ENCODE results near the gene WSCD2.

The WSCD2 gene

DNA sequence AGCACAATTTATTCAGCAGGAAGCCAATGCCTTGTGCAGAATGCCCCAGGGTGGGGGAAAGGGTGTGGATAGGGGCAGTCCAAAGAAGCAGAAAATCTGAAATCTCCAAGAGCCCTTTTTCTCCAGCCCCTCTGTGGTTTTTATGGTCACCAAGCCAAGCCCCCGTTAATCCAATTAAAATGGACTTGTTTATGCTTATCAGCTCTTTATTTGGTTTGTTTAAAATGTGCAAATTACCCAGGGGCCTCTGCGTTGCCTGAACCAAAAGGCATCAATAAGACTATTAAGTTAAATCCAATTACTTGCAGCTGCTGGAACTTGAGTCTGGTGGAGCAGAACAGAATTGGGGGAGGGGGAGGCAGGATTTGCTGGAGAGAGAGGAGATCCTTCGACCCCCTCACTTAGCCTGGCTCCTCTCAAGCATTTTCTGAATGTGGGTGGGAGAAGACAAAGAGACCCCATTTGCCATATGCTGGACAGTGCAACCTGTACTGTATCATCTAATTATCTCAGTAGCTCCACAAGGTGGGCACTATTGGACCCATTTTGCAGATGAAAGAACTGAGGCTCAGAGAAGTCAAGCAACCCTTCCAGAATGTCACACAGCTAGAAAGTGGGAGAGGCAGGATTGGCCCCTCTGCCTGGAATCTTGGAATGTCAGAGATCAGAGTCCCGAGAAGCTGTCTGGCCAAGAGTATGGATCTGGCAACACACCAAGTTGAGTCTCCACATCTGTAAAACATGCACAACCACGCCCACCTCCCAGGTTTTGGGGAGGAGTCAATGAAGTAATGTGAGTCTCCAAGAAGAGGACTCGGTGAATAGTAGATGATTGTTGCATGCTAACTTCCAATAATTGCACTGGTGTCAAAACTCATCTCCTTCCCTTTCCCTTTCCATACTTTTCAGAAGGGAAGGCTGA is 143.1 kb downstream of the WSCD2 start:
- no peak for DNase-seq

DNA sequence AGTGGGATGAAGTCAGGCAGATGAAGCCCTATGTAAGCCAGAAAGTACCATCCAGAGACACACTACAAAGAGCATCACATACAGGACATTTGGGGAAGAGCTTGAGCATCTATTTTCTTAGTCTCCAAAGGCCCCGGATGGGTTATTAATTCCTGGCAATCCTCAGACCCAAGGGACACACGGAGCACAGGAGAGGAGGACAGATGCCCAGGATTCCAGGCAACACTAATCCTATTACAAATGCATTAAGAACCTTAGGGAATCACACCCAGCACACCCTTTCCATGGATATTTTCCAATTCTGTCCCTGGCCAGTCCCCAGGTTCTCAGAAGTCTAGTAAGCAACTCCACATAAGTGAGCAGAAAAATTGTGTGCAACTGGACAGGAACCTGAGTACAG is 144.1 kb downstream of the WSCD2 start:
- DNase-seq, result no peak

DNA sequence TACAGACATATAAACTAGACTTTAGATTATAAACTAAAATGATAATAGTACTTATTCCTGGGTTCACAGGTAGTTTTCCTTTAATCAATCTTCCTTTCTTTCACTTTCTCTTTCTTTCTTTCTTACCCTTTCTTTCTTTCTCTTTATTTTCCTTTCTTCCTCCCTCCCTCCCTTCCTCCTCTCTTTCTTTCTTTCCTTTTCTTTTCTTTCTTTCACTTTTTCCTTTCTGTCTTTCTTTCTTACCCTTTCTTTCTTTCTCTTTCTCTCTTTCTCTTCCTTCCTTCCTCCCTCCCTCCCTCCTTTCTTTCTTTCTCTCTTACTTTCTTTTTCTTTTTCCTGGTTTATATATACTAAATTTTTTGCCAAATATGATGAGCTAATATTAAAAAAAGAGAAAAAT is 148.5 kb downstream of the WSCD2 start:
- DNase-seq, result no peak

DNA sequence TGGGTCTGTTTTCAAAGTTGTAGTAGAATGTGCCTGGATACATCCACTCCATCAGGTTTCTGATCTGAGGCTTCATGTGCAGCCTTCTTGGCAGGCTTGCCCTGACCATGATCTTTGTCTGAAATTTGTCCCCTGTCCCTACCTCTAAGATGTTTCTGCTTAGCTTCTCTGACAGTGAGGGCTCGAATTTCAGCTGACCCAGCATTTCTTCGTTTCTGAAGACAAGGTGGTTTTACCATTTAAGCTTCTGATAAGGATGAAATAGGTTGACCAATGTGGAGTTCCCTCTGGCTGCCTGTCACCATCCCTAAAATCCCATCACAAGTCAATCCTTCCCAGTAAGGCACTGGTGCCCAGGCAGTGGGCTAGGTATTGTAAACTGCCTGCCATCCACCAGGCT is 153.1 kb downstream of the WSCD2 start:
- DNase-seq, result no peak

DNA sequence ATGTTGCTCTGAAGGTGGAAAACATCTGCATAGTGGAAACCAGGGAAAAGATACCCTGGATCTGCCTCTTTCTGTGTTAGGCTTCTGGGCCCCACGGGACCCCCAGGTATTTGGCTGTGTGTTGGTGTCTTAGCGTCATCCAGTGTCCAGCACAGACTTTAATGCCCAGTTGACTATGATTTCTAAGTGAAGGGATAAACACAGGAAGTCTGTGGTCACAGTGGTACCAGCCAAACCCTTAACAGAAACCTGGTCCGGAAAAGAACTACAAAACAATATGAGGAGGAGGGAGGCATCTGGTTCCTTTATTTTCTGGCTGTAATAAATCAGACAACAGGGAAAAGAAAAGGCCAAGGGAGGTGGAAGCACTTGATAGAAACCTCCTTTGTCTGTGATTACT is 153.6 kb downstream of the WSCD2 start:
- no peak for DNase-seq

DNA sequence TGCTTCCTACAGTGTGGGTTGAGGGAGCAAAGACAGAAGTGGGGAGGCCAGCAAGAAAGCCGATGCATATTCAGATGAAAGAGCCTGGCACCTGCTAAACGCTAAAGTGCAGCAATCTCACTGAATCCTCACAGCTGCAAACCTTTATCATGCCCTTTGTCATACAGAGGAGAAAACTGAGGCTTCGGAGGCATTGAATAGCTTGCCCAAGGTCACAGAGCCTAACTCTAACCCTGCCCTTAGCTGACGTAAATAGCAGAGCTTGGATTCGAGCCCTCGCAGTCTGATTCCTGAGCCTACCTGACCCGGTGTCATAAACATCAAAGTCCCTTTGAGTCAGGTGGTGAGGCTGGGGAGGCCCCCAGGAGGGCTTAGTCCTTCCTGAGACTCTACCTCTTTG is 155.1 kb downstream of the WSCD2 start:
- no peak for DNase-seq

DNA sequence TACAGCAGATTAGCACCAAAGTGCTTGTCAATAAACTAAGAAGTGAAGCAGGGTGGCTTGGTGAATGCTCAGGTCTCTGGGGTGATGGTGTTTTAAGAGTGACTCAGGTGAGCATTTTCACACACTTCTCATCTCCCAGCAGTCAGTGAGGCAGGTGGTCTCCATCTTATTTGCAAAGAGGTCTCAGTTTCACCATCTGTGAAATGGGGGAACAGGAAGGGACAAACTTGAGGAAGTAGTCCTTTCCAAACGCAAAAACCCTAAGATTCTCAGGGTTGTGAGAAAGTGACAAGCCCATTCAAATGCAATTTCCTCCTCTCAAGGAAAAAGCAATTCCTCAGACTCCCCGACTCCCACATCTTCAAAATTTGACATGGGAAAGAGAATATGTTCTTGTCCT is 155.9 kb downstream of the WSCD2 start:
- DNase-seq, result no peak

DNA sequence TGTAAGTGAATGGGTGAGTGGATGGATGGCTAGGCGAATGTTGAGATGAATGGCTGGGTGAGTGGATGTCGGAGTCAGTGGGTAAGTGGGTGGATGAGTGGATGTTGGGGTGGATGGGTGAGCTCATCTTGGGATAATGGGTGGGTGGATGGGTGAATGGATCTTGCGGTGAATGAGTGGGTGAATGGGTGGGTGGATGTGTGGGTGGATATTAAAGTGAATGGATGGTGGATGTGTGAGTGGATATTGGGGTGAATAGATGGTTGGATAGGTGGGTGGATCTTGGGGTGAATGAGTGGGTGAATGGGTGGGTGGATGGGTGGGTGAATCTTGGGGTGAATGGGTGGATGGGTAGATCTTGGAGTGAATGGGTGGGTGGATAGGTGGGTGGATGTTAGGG is 158.1 kb downstream of the WSCD2 start:
- DNase-seq, result no peak

DNA sequence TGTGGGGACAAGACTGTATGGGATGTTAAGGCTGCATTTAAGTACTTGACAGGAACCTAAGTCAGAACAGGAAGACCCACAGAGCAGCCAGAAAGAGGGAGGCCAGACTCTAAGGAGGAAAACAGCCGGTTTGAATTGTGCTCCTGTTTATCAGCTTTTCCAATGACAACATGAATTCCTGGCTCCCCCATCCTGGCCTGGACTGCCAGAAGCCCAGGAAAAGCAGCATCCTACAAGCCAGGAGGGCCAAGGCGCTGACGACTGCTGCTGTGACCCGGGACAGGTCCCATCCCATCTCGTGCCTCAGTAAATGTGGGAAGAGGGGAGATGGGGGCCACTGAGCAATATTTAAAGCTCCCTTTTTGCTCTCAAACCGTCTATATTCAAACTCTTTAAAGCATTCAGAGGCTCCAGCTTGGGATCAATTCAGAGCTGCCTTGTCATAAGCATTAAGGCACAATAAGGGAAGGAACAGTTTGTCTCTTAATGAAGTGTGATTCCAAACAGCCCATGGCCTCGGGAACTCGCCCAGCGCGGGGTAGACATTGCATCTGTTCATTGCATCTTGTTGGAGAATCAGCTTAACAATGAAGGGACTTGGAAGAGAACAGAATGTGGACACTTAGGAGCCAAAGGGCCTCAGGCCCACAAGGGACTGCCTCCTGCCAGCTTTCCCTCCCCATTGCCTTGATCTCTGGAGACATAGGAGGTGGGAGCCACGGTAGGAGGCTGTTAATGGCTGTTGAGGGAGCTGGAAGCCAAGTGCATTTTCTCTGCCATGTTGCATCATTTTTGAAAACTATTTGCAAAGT is 160.5 kb downstream of the WSCD2 start:
- no peak for DNase-seq

DNA sequence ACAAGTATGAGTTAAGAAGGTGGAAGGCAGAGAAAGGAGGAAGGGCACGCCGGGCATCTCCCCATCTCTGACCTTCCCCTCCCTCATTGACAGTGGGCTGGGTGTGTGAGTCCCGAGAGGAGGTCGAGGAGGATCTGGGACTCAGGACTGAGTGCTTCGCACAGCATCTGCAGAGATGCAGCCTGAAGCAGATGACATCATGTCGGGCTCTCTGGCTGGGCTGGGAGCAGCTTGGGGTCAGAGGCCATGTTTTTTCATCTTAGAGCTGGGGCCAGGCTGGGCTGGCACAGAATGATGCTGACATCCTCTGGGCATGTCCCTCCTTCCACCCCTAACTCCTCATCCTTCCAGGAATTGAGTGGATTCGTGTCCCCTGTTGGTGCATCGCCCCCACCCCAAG is 166.6 kb downstream of the WSCD2 start:
- DNase-seq, result no peak

DNA sequence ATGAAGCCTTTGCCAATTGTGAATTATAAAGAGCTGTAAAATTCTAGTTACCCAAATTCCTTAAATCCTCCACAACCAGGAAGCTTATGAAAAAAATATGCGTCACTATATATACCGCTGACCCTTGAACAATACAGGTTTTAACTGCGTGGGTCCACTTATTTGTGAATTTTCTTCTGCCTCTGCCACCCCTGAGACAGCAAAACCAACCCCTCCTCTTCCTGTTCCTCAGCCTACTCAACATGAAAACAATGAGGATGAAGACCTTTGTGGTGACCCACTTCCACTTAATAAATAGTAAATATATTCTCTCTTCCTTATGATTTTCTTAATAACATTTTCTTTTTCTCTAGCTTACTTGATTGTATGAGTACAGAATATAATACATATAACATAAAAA is 167.9 kb downstream of the WSCD2 start:
- DNase-seq, result no peak

DNA sequence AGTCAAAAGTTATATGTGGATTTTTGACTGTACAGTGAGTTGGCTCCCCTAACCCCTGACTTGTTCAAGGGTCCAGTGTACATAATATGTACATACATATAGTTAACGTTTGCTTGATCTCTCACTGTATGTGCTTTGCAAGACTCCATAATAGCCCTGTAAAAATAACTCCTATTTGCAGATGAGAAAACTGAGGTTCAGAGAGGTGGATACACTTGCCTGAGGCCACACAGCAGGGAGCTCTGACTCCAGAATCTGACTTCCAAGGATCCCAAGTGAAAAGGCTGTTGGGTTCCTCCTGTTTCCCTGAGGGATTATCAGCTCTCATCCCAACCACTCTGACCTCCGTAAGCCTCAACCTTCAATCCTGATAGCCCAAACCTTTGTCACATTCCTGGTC is 168.3 kb downstream of the WSCD2 start:
- no peak for DNase-seq

DNA sequence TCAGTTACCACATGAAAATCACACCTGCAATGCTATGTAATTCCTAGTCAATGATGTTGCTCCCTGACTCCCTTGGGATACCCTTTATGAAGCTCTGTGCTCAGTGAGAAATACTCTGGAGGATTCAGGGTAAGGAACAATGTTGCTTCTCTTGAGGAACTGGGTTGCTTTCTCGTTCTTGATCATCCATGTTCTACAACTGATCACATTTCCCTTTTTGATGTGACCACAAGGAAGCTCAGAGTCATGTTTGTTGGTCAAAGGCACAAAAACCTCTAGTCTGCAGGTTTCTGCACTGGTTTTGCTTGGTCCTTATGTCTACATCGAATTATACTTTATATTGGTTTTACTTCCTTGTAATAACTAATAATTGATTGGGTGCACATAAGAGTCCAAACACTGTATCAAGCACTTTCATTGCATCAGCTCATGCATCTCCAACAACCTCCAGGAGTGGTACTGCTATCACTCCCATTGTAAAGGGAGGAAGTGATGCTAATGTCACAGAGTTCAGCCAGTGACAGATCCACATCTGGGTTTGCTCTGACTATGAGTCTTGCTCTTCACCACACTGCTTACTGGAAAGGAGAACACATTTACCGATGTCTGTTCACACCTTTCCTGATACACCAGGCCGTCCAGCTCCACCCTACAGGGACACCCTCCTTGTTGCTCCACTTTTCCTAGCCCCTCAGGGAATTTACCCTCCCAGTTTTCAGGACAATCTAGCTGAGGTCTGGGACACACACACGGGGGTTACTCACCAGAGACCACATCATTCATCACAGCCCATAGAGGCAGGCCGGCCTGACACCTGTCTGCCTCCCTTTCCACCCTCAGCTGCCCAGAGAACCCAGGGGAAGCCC is 169.0 kb downstream of the WSCD2 start:
- DNase-seq, result no peak

DNA sequence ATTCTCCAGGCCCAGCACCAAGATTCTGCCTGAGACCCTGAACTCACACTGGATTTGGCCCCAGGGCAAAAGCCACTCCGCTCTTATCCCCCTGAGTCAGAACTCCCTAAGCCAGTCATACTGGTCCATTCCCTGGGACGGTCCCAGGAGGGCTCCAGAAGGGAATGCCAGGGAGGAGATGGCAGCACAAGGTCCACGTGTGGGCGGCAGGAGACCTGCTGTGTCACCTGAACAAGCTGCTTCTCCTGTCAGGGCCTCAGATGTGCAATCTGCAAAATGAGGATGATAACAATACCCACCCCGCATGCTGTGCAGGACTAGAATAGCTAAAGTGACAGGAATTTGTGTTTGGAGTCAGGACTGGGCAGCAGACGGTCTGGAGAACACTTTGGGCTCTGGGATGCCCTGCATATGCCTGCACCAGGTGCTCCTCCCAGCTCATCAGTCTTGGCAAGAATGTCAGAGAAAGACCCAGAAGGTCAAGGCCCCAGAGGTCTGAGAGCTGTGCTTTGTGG is 169.7 kb downstream of the WSCD2 start:
- DNase-seq, result no peak

DNA sequence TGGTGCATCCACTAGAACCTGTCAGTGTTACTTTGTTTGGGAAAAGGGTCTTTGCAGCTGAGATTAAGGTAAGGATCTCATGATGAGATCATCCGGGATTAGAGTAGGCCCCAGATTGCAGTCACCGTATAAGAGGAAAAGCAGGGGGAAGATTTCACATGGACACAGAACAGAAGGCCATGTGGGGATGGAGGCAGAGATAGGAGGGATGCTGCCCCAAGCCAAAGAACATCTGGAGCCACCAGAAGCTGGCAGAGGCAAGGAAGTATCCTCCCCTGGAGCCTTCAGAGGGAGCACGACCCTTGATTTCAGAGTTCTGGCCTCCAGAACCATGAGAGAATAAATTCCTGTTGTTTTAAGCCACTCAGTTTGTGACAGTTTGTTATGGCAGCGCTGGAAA is 170.4 kb downstream of the WSCD2 start:
- no peak for DNase-seq
